ENCODE measurements around the gene CALCOCO1. TPM values are rescaled to one million over a fixed set of nuclear protein-coding genes. Genes with fewer than 3 reads are reported as not detected.

The CALCOCO1 gene
- total RNA-seq, 1 experiment from 2014 or later, result 27.0 TPM

DNA sequence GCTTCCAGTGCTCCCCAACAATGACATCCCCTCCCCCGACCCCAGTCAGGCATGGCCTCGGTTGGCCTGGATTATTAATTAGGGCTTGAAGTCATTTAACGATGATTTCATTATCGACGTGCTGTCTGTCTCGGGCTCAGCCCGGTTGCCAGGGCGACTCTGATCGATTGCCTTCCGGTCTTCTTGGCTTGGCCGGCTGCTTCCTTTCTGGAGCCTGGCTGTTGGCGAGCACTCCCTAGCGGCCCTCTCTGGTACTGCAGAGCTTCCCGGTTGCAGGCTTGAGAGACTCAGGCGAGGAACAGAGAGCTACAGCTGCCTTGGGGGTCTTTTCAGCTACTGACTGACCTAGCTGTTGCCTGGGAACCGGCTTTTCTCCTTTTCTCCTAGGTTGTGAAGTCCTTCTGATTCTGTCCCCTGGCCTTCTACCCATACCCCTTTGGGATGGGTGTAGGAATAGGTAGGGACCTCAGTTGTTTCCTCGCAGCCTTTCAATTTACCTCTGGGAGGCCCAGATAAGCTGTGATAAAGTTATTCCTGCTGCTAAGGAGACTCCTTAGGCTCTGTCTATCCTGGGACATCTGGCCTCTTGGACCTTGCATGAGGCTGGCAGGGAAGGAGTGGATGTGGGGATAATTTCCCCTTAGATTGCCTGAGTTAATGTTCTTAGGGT lies 30.0 kb upstream of the CALCOCO1 start:
- Mint-ChIP-seq H3K4me3 (peak overlapping the region; percentile 65), H3K36me3 (no peaks in the 10 kb centered on the region), H3K4me1 (peaks cover 2% of the 10 kb centered on the region), H3K27me3 (ENCODE audit: low read depth) (peaks cover 9% of the 10 kb centered on the region; the same call in 1 of the 2 replicates), H3K27ac (no peak overlapping the region), H3K9me3 (no peaks in the 10 kb centered on the region)
- CTCF ChIA-PET, result interaction anchor here (0.5 to 4.9 kb wide), 80 partner anchors 9 to 544 kb away, joined by 3 to 224 read pairs (median 5); partner anchors contain the start of genes ATP5MC2, CALCOCO1, HOXC10 and HOXC13
- peak; percentile 68 for ATAC-seq
- DNase-seq (ENCODE audit: low spot score), result peak; percentile 97
- POLR2A ChIA-PET, result interaction anchor here (0.6 to 0.7 kb wide), 2 partner anchors 55 to 78 kb away, joined by 4 read pairs; no protein-coding TSS in a partner anchor
- 0 out of 2 replicates have a peak, but pooled peaks have one; percentile 48 for TF ChIP-seq ZNF281 (CRISPR knock-in tag; IDR thresholded peaks at IDR 0.05)
- TF ChIP-seq SP1 (CRISPR knock-in tag; conservative IDR thresholded peaks at IDR 0.05), result no peak
- TF ChIP-seq, protein P1, sequence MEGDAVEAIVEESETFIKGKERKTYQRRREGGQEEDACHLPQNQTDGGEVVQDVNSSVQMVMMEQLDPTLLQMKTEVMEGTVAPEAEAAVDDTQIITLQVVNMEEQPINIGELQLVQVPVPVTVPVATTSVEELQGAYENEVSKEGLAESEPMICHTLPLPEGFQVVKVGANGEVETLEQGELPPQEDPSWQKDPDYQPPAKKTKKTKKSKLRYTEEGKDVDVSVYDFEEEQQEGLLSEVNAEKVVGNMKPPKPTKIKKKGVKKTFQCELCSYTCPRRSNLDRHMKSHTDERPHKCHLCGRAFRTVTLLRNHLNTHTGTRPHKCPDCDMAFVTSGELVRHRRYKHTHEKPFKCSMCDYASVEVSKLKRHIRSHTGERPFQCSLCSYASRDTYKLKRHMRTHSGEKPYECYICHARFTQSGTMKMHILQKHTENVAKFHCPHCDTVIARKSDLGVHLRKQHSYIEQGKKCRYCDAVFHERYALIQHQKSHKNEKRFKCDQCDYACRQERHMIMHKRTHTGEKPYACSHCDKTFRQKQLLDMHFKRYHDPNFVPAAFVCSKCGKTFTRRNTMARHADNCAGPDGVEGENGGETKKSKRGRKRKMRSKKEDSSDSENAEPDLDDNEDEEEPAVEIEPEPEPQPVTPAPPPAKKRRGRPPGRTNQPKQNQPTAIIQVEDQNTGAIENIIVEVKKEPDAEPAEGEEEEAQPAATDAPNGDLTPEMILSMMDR (IDR thresholded peaks at IDR 0.05), result peak; percentile 95
- TF ChIP-seq SMAD3 (CRISPR knock-in tag; IDR thresholded peaks at IDR 0.05; ENCODE audit: borderline replicate concordance), result 0 out of 2 replicates have a peak, but pooled peaks have one; percentile 30

DNA sequence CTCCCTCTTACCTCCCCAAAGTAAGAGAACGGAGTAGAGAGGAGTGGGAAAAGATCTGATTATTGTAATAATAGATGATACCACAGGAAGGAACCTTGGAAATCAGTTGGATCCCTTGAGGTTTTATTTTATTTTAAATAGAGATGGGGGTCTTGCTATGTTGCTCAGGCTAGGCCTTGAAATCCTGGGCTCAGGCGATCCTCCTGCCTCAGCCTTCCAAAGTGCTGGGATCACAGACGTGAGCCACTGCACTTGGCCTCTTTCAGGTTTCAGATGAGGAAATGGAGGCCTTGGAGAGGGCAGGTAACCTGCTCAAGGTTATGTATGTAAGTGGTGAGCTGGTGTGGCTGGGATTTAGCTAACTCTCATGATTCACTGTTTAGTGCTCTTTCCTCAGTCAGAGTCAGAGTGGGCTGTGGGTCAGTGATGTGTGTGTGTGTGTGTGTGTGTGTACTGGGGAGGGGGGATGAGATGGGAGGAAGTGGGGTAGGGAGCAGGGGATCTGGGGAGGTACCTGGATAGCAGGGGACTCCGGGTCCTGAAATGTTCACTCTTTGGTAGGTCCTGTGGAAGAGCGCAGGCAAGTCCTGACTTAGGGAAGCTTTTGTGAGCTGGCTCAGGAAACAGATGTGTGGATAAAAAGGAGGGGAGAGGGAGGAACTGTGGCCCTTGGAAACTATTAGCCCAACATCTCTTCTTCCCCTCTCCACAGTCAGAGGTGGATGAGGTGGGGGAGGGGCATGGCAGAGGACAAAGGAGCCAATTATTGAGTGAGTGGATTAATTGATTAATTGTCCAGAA lies 29.2 kb upstream of the CALCOCO1 start:
- peaks cover 2% of the 10 kb centered on the region for H3K4me1 Mint-ChIP-seq
- H3K27ac Mint-ChIP-seq, result no peak overlapping the region
- peaks cover 9% of the 10 kb centered on the region; the same call in 1 of the 2 replicates for H3K27me3 Mint-ChIP-seq (ENCODE audit: low read depth)
- H3K36me3 Mint-ChIP-seq, result no peaks in the 10 kb centered on the region
- TF ChIP-seq SMAD3 (CRISPR knock-in tag; IDR thresholded peaks at IDR 0.05; ENCODE audit: borderline replicate concordance), result no peak
- peak; percentile 58; the same call in 1 of the 2 replicates for TF ChIP-seq ZNF121 (CRISPR knock-in tag; IDR thresholded peaks at IDR 0.05)
- no peaks in the 10 kb centered on the region for H3K9me3 Mint-ChIP-seq
- H3K4me3 Mint-ChIP-seq, result peak overlapping the region; percentile 65
- POLR2A ChIA-PET, result interaction anchor here (0.6 to 1.0 kb wide), 3 partner anchors 9 to 78 kb away, joined by 3 to 4 read pairs (median 4); no protein-coding TSS in a partner anchor
- ATAC-seq, result peak; percentile 12
- CTCF ChIA-PET, result interaction anchor here (0.5 to 4.9 kb wide), 54 partner anchors 9 to 545 kb away, joined by 3 to 224 read pairs (median 6); partner anchors contain the start of genes ATP5MC2, CALCOCO1, HOXC10 and HOXC13
- no peak for DNase-seq (ENCODE audit: low spot score)

DNA sequence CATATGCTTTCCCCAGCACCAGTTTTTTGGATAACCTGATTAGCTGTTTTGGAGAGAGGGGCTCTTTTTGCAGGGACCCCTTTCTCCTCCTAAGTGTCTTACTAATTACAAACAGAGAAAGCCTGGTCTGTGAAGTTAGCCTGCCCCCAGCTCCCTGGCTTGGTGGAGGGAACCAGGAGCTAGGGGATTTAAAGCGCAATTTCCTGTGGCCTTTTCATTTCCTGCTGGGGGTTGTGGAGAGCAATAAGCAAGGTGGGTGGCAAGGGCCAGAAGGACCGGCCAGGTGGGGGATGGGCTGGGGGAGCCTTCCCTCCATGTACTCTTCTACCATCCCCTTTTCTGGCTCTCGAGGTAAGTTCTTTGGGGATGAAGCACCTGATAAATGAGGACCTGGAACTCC lies 28.6 kb upstream of the CALCOCO1 start:
- H3K27ac Mint-ChIP-seq, result no peak overlapping the region

More for the DNA sequence above, 28.6 kb upstream of the CALCOCO1 start:
- Mint-ChIP-seq H3K4me3 (peak overlapping the region; percentile 65), H3K27me3 (ENCODE audit: low read depth) (peaks cover 9% of the 10 kb centered on the region; the same call in 1 of the 2 replicates), H3K4me1 (no peaks in the 10 kb centered on the region; the same call in none of the 2 replicates), H3K9me3 (no peaks in the 10 kb centered on the region), H3K36me3 (no peaks in the 10 kb centered on the region)
- POLR2A ChIA-PET, result interaction anchor here (0.7 to 1.0 kb wide), 2 partner anchors 8 to 196 kb away, joined by 3 read pairs; no protein-coding TSS in a partner anchor
- no peak for DNase-seq (ENCODE audit: low spot score)
- CTCF ChIA-PET, result interaction anchor here (0.7 to 4.9 kb wide), 17 partner anchors 11 to 436 kb away, joined by 3 to 224 read pairs (median 5); partner anchors contain the start of gene HOXC10
- TF ChIP-seq ZNF263 (CRISPR knock-in tag; IDR thresholded peaks at IDR 0.05; ENCODE audit: low read depth) (no peak), GRHL2 (CRISPR knock-in tag; IDR thresholded peaks at IDR 0.05; ENCODE audit: insufficient replicate concordance, severe bottlenecking) (no peak), OVOL2 (CRISPR knock-in tag; IDR thresholded peaks at IDR 0.05; ENCODE audit: borderline replicate concordance) (no peak), AFF4 (CRISPR knock-in tag; IDR thresholded peaks at IDR 0.05; ENCODE audit: borderline replicate concordance) (no peak), ZNF532 (CRISPR knock-in tag; IDR thresholded peaks at IDR 0.05; ENCODE audit: borderline replicate concordance) (no peak)
- TF ChIP-seq, protein P2, sequence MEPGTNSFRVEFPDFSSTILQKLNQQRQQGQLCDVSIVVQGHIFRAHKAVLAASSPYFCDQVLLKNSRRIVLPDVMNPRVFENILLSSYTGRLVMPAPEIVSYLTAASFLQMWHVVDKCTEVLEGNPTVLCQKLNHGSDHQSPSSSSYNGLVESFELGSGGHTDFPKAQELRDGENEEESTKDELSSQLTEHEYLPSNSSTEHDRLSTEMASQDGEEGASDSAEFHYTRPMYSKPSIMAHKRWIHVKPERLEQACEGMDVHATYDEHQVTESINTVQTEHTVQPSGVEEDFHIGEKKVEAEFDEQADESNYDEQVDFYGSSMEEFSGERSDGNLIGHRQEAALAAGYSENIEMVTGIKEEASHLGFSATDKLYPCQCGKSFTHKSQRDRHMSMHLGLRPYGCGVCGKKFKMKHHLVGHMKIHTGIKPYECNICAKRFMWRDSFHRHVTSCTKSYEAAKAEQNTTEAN (CRISPR knock-in tag; IDR thresholded peaks at IDR 0.05), result no peak
- ATAC-seq, result peak; percentile 9

Measured in WTC11 (cell line).